Keratinocyte (primary cell): Measurements from ENCODE around the gene RAD23A. TPM values are rescaled to one million over a fixed set of nuclear protein-coding genes. Genes with fewer than 3 reads are reported as not detected.

Experiments
- DNase-seq: peaks from one replicate; pipeline ENCODE4 v3.0.0-alpha.2; 2011; ENCODE audit warnings: low read depth, missing footprints, low spot score
- FAIRE-seq: peaks from 2 replicates; lab custom pipeline; 2011; peaks lifted over from hg19 to GRCh38; lab: Jason Lieb, UNC
- H2AFZ ChIP-seq: 2 replicates; pipeline ENCODE4 v1.6.0; 2012; ENCODE audit warnings: low read length, control low read depth, inconsistent platforms; ENCODE audit not compliant: control insufficient read depth
- H3K27ac ChIP-seq: 2 replicates; pipeline ENCODE4 v1.5.1; 2011; ENCODE audit warnings: low read length; ENCODE audit not compliant: control insufficient read depth, insufficient read depth
- H3K27me3 ChIP-seq: 3 replicates; pipeline ENCODE4 v1.6.0; 2011; ENCODE audit warnings: low read length; ENCODE audit not compliant: control insufficient read depth, insufficient read depth; ENCODE audit errors: extremely low read depth
- H3K36me3 ChIP-seq, 2 experiments: 2 replicates in 1 of 2; 3 replicates in 1 of 2; pipeline ENCODE4 v1.5.1; 2011; ENCODE audit warnings: low read length in 2 of 2, mild to moderate bottlenecking in 1 of 2; ENCODE audit not compliant: control insufficient read depth in 2 of 2, insufficient read depth in 2 of 2; ENCODE audit errors: extremely low read depth in 1 of 2
- H3K4me1 ChIP-seq: 3 replicates; pipeline ENCODE4 v1.5.1; 2011; ENCODE audit warnings: low read length; ENCODE audit not compliant: control insufficient read depth, insufficient read depth; ENCODE audit errors: extremely low read depth
- H3K4me2 ChIP-seq: 3 replicates; pipeline ENCODE4 v1.6.0; 2011; ENCODE audit warnings: low read depth, low read length; ENCODE audit not compliant: control insufficient read depth, insufficient read depth; ENCODE audit errors: extremely low read depth
- H3K4me3 ChIP-seq, 3 experiments: fragments of 200-600 bp in 1 of 3; sonication (generic) in 1 of 3; 2 replicates in 2 of 3; 3 replicates in 1 of 3; pipeline ENCODE4 v1.5.1; 2011 to 2016; ENCODE audit warnings: low read length in 3 of 3, mild to moderate bottlenecking in 3 of 3, control low read depth in 2 of 3, inconsistent platforms in 1 of 3, low read depth in 1 of 3, mixed read lengths in 1 of 3, mixed run types in 1 of 3, moderate library complexity in 1 of 3; ENCODE audit not compliant: control insufficient read depth in 2 of 3, insufficient read depth in 2 of 3; ENCODE audit errors: extremely low read depth in 1 of 3
- H3K79me2 ChIP-seq: 2 replicates; pipeline ENCODE4 v1.6.0; 2012; ENCODE audit warnings: low read length; ENCODE audit not compliant: control insufficient read depth, insufficient read depth
- H3K9ac ChIP-seq: 3 replicates; pipeline ENCODE4 v1.6.0; 2011; ENCODE audit warnings: low read length; ENCODE audit not compliant: control insufficient read depth, insufficient read depth; ENCODE audit errors: extremely low read depth
- H3K9me1 ChIP-seq: 3 replicates; pipeline ENCODE4 v1.6.0; 2011; ENCODE audit warnings: low read length; ENCODE audit not compliant: control insufficient read depth, insufficient read depth; ENCODE audit errors: extremely low read depth
- H3K9me3 ChIP-seq: 2 replicates; pipeline ENCODE4 v1.5.1; 2012; ENCODE audit warnings: low read depth, low read length; ENCODE audit not compliant: control insufficient read depth
- H4K20me1 ChIP-seq: 3 replicates; pipeline ENCODE4 v1.6.0; 2011; ENCODE audit warnings: low read length; ENCODE audit not compliant: control insufficient read depth, insufficient read depth; ENCODE audit errors: extremely low read depth
- EZH2 ChIP-seq: IDR thresholded peaks from one replicate; pipeline ENCODE4 v1.6.1; 2012; ENCODE audit warnings: inconsistent platforms, mild to moderate bottlenecking, low read length, moderate library complexity
- dilution Hi-C: fragments of 300-500 bp; cut with MboI; formaldehyde crosslinking; loops from one replicate; pipeline ENCODE4 v1.7.0; 2020; ENCODE audit warnings: low sequenced_read_pairs; ENCODE audit not compliant: extremely low pct_ligation_motif_present
- polyA plus RNA-seq, 5 experiments: library from polyadenylated mRNA; depleted of rRNA in 3 of 5; stranded (reverse) in 3 of 5; stranded (forward) in 1 of 5; unstranded in 1 of 5; fragments of >200 nt; gene quantifications; 1 replicate in 1 of 5; 2 replicates in 3 of 5; 3 replicates in 1 of 5; pipeline versions ENCODE4 v1.2.1 to v1.2.3, GENCODE V29; 2011 to 2012; ENCODE audit warnings: missing spikeins in 2 of 5, low read depth in 1 of 5, low replicate concordance in 1 of 5
- TF ChIP-seq, protein P1 (sequence below), 3 experiments: IDR thresholded peaks in 1 of 3; conservative IDR thresholded peaks in 1 of 3; optimal IDR thresholded peaks in 1 of 3; 2 replicates in 2 of 3; 3 replicates in 1 of 3; pipeline versions ENCODE3 to v1.5.1; 2011; ENCODE audit warnings: low read length in 3 of 3, mild to moderate bottlenecking in 3 of 3, moderate library complexity in 2 of 3, control low read depth in 1 of 3, inconsistent platforms in 1 of 3; ENCODE audit not compliant: insufficient read depth in 2 of 3; ENCODE audit errors: extremely low read depth in 1 of 3

The RAD23A gene
- polyA plus RNA-seq, 1 donor (not counting 4 experiments of a cell fraction or from before 2014, with no cell fraction given): 23.7 TPM

DNA sequence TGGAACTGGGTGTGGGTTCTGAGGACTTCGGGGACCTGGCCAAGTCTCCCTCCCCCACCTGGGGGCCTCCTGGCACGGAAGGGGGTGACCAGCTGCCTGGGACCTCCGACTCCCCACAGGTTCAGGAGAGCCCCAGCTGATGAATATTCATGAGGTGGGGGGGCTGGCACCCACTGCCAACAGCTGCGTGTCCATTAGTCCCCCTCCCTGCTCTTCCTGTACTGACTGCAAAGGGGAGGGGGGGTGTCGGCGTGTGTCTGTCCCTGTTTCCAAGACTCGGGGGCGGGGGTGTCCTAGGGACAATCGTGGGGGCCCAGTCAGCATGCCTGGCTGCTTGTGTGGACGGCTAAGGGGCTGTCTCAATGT, 39.0 kb downstream of the RAD23A start:
- Histone ChIP-seq H3K9ac (no peak overlapping the region), H3K9me1 (no peaks in the 10 kb centered on the region), H3K27ac (no peak overlapping the region), H2AFZ (no peak overlapping the region), H3K4me2 (no peak overlapping the region), H3K4me1 (no peaks in the 10 kb centered on the region), H3K9me3 (peaks cover 2% of the 10 kb centered on the region), H3K4me3 (no peak overlapping the region), H3K36me3 (no peaks in the 10 kb centered on the region), H4K20me1 (no peaks in the 10 kb centered on the region), H3K79me2 (no peaks in the 10 kb centered on the region), H3K27me3 (no peaks in the 10 kb centered on the region)
- dilution Hi-C loops: no loop called here
- no peak for TF ChIP-seq EZH2
- TF ChIP-seq, protein P1, sequence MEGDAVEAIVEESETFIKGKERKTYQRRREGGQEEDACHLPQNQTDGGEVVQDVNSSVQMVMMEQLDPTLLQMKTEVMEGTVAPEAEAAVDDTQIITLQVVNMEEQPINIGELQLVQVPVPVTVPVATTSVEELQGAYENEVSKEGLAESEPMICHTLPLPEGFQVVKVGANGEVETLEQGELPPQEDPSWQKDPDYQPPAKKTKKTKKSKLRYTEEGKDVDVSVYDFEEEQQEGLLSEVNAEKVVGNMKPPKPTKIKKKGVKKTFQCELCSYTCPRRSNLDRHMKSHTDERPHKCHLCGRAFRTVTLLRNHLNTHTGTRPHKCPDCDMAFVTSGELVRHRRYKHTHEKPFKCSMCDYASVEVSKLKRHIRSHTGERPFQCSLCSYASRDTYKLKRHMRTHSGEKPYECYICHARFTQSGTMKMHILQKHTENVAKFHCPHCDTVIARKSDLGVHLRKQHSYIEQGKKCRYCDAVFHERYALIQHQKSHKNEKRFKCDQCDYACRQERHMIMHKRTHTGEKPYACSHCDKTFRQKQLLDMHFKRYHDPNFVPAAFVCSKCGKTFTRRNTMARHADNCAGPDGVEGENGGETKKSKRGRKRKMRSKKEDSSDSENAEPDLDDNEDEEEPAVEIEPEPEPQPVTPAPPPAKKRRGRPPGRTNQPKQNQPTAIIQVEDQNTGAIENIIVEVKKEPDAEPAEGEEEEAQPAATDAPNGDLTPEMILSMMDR (optimal IDR thresholded peaks at IDR 0.05 in 1 of 3, IDR thresholded peaks at IDR 0.05 in 1 of 3, conservative IDR thresholded peaks at IDR 0.05 in 1 of 3; ENCODE audit: extremely low read depth in 1 of 3, insufficient read depth in 2 of 3, low read length in 3 of 3): no peak
- no peak for DNase-seq
- FAIRE-seq: no peak

DNA sequence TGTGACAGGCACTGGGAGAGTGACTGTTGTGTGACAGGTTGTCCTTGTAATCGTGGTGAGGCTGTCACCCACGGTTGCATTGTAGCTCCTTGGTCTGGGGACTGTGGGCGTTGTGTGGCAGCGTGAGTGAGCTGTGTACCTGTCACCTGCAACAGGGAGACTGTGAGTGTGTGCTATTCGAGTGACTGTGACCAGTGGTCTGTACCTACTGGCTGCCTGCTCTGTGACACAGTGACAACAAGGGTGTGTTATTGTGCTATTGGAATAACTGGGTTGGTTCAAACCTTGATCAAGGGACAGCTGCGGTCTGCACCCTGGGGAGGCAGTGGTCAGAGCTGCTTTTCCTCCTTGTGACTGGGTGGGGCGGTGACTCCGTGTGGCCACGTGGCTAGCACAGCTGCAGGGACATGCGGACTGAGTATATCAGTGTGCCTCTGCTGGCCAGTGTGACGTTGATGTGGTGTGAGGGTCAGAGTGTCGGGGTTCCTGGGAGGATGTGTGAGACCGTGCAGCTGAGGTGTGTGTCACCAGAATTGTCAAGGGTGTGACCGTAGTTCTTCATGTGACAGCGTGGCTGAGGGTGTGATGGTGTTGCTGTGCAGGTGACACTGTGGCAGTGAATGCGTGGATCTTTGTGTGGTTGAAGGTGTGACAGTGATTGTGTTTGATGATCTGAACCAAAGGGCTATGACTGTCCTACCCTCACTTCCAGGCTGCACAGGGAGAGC, 39.6 kb downstream of the RAD23A start:
- Histone ChIP-seq H3K4me1 (no peaks in the 10 kb centered on the region), H2AFZ (no peak overlapping the region), H3K9me3 (peaks cover 2% of the 10 kb centered on the region), H3K4me3 (no peak overlapping the region), H3K9ac (no peak overlapping the region), H3K4me2 (no peak overlapping the region), H3K27me3 (no peaks in the 10 kb centered on the region), H3K36me3 (no peaks in the 10 kb centered on the region), H3K9me1 (no peaks in the 10 kb centered on the region), H3K79me2 (no peaks in the 10 kb centered on the region), H4K20me1 (no peaks in the 10 kb centered on the region), H3K27ac (no peak overlapping the region)
- DNase-seq (no peak), FAIRE-seq (no peak)
- TF ChIP-seq, protein P1 (optimal IDR thresholded peaks at IDR 0.05 in 1 of 3, IDR thresholded peaks at IDR 0.05 in 1 of 3, conservative IDR thresholded peaks at IDR 0.05 in 1 of 3; ENCODE audit: extremely low read depth in 1 of 3, insufficient read depth in 2 of 3, low read length in 3 of 3): no peak
- no peak for TF ChIP-seq EZH2
- dilution Hi-C loops: no loop called here
